HG03139 (cell line): ENCODE measurements around the gene NPM1.
"Not testable (repeated sequence)": the region's sequence is repeated elsewhere in the genome, so short reads cannot be mapped to it uniquely, and the experiment has no call there.

Source experiments
- ATAC-seq: cut with Tn5 transposase; IDR thresholded peaks from one replicate; pipeline ENCODE4 v1.9.1; 2021; ENCODE audit not compliant: unreplicated experiment

Gene NPM1, protein sequence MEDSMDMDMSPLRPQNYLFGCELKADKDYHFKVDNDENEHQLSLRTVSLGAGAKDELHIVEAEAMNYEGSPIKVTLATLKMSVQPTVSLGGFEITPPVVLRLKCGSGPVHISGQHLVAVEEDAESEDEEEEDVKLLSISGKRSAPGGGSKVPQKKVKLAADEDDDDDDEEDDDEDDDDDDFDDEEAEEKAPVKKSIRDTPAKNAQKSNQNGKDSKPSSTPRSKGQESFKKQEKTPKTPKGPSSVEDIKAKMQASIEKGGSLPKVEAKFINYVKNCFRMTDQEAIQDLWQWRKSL

DNA sequence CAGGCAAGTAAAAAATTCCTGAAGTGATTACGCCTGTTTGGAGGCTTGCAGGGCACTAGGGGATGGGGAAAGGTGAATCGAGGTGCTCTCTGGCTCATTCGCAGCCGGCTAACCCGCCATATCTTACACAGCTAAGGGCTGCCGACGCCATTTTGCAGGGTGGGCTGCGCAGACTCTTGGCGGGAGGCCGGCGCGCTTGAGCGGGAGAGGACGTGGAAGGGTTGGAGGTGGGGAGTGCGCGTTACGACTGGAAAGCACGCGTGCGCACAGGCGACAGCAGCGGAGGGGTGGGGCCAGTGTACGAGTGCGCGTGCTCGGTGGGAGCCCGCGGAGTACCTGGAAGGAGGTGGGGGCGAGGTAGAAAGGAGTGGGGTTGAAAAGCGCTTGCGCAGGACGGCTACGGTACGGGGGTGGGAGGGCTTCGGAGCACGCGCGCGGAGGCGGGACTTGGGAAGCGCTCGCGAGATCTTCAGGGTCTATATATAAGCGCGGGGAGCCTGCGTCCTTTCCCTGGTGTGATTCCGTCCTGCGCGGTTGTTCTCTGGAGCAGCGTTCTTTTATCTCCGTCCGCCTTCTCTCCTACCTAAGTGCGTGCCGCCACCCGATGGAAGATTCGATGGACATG, at the start of gene NPM1:
Gene NPM1 (plus strand): TSS at position 505 of the 625 bp plus-strand sequence. CDS start 100 bp downstream, at position 605.
- peak; percentile 78 for ATAC-seq

DNA sequence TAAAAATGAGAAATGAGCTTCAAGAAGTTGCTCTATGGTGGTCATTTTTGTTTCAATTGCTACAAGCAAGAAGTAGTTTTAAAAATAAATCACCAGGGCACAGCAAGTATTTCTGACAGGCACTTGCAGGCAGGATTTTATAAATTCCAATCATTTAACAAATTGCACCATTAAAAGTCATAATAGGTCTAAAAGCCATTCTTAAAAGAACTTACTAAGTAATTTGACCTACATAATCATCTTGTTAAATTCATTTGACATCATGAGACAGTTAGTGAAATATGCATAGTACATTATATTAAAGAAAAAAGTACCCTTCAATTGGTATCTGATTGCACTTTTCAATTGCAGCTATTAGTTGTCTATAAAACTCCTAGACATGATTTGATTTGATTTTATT, 47.6 kb upstream of the NPM1 start:
- no peak for ATAC-seq

DNA sequence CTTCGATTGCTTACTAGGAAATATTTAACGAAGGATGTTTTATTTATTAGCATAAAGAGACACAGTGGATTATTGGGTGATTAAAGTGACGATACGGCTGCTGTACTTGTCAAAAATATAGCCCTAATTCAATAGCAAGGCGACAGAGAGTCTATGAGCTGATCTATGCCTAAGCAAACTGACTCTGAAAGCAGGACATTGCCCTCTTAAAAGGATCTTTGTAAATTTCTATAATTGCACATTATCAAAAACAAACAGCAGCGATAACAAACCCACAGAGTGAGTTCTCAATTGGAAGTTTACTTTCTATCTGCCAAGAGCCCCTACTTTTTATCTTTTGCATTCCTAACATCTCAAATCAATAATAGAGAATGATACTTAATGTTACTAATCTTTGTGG, 47.2 kb upstream of the NPM1 start:
- no peak for ATAC-seq

DNA sequence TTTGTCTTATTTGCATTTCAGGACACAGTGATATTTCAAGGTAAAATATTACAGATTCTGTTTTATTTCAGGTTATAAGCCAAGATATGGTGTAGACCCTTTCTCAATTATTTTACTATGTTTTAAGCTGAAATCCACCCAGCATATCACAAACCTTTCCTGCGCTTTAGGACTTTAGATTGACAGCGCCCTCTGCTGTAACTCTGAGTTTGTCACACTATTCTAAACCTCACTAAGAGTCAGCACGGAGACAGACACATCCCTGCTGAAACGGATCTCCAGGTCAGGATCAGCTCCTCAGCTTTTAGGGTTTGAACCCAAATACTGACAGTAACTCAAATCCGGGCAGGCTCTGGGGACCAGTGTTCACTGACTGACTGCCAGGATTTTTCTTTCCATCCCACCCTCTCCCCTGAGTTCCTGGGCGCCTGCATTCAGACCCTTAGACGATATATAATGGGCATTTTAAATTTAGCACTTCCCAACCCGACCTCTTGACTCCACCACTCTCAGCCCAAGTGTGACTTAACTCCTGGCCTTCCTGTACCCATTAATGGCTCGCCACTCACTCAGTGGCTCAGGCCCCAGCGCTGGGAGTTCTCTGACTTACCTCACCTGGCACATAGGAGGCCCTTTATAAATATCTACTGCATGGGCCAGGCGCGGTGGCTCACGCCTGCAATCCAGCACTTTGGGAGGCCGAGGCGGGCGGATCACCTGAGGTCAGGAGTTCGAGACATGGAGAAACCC, 45.1 kb upstream of the NPM1 start:
- no peak for ATAC-seq

DNA sequence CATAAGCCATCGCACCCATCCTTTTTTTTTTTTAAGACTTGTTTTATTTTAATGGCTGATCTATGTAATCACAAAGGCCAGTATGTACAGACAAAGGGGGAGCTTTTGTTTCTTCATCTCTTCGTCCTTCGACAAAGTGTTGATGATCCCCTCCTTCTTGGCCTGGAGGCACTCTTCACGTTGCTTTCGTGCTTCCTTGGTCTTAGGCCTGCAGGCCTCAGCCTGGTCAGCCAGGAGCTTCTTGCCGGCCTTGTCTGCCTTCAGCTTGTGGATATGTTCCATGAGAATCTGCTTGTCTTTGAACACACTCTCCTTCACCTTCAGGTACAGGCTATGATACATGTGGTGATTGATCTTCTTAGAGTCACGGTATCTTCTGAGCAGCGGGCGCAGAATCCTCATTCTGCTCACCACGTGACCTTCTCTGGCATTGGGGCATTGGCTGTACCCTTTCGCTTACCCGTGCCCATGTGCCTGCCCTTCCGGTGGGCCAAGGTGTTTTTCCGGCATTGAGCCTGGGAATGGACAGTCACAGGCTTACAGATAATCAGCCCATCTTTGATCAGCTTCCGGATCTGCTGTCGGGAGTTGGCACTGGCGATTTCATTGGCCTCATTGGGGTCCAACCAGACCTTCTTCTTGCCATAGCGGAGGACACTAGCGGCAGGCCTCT, 42.6 kb upstream of the NPM1 start:
- ATAC-seq, result no peak

DNA sequence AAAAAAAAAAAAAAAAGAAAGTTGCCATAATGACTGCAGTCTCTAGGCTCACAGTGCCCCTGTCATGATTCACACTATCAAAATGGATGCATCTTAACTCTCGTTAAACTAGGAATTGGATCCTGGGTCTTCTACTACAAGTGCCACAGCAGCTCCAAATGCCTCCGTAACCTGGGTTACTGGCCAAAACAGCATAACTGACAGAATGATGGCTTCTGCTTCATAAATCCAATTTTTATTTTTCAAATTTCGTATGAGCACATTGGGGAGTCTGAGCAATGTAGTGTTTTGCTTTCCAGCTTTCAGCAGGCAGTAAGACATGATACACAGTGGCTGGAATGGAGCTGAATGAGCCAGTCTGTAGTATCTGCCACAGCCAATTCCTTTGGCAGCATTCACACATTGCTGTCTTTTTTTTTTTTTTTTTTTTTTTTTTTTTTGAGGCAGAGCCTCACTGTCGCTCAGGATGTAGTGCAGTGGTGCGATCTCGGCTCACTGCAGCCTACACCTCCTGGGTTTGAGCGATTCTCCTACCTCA, 36.0 kb upstream of the NPM1 start:
- no peak for ATAC-seq

DNA sequence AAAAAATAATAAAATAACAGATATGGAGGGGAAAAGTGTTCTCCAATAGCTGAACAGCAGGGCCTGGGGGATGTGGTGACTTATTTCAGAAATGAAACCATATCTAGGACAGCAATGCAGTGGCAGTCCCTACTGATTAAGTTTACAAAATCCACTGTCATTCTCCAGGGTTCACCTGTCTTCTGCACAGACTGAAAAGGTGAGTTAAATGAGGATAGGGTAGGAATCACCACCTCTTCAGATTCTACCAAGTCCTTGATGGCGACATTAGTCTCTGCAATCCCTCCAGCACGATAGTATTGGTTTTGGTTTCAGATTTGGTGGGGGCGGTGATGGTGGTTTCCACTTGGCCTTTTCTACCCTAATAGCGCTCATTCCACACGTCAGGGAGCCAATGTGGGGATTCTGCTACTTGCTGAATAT, 32.3 kb upstream of the NPM1 start:
- ATAC-seq, result peak; percentile 90

DNA sequence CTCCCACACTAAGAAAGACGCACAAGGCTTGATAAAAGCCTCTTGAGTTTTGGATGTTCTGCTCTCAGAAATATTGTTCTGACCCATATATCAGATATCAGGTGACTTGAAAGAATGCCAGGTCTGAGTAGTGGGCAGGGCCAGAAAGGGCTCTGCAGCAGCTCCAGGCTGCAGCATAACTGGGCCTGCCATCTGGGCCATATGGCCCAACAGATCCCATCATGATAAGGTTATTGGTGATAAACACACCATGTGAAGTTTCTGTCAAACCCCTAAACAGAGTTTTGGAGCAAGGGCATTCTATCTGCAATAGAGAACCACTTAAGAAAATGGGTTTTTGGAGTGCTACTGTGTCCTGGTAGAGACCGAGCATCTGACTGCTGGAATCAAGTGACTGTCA, 29.8 kb upstream of the NPM1 start:
- ATAC-seq, result no peak

DNA sequence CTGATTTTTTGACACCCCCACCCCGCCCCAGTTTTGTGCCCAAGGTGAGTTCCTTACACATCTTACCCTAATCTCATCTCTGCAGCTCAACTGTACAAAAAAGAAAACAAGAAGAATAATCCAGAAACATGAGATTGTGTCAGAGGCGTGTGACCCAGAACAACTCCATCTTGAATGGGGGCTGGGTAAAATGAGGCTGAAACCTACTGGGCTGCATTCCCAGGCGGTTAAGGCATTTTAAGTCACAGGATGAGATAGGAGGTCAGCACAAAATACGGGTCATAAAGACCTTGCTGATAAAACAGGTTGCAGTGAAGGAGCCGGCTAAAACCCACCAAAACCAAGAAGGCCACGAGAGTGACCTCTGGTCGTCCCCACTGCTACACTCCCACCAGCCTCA, 26.5 kb upstream of the NPM1 start:
- not testable (repeated sequence) for ATAC-seq

DNA sequence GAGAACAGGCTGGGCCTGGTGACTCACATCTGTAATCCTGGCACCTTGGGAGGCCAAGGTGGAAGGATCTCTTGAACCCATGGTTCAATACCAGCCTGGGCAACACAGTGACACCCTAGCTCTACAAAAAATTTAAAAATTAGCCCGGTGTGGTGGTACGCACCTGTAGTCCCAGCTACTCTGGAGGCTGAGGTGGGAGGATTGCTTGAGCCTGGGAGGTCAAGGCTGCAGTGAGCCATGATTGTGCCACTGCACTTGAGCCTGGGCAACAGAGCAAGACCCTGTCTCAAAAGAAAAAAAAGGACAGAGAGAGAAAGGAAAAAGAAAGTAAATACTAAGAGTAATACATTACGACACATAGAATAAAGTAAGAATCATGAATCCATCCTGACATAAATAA, 24.4 kb upstream of the NPM1 start:
- not testable (repeated sequence) for ATAC-seq

DNA sequence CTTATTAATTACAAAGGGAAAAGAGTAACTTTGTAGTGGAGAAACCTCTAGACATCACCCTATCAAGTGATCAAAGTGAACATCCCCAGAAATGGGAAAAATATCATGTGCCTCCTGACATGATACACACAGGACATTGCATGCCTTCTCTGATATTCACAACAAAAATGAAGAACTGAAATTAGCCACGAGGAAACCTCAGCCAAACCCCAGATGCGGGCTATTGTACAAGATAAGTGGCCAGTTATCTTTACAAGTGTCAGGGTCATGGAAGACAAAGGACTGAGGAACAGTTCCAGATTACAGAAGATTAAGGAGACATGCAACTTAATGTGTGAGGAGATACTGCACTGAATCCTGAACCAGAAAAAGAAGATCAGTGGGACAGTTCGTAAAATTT, 23.8 kb upstream of the NPM1 start:
- ATAC-seq, result no peak

DNA sequence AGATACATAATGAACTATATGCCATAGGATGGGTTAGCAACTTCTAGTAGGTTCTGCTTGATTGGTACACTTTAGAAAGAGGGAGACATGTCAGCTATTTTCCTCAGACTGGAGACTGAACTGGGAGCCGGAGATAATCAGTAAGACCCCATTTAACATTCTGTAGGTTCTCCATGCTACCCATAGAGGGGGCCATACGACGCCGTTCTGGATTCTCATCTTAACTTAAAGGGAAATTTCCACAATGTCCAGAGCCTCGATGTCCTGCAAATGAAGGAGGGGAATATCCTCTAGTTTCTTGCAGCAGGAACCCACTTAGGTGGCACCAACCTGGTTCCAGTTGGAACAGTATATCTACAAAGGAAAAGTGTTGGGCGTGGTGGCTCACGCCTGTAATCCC, 22.3 kb upstream of the NPM1 start:
- no peak for ATAC-seq

DNA sequence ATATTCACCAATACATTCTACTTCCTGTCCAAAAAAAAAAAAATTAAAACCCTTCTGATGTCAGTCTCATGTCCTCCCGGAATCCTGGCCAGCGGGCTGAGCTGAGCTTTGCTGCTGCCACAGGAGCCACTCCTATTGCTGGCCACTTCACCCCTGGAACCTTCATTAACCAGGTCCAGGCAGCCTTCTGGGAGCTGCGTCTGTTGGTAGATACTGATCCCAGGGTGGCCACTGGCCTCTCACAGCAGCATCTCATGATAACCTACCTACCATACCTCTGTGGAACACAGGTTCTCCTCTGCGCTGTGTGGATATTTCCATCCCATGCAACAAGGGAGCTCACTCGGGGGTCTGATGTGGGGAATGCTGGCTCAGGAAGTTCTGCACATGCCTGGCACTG, 21.0 kb upstream of the NPM1 start:
- no peak for ATAC-seq

DNA sequence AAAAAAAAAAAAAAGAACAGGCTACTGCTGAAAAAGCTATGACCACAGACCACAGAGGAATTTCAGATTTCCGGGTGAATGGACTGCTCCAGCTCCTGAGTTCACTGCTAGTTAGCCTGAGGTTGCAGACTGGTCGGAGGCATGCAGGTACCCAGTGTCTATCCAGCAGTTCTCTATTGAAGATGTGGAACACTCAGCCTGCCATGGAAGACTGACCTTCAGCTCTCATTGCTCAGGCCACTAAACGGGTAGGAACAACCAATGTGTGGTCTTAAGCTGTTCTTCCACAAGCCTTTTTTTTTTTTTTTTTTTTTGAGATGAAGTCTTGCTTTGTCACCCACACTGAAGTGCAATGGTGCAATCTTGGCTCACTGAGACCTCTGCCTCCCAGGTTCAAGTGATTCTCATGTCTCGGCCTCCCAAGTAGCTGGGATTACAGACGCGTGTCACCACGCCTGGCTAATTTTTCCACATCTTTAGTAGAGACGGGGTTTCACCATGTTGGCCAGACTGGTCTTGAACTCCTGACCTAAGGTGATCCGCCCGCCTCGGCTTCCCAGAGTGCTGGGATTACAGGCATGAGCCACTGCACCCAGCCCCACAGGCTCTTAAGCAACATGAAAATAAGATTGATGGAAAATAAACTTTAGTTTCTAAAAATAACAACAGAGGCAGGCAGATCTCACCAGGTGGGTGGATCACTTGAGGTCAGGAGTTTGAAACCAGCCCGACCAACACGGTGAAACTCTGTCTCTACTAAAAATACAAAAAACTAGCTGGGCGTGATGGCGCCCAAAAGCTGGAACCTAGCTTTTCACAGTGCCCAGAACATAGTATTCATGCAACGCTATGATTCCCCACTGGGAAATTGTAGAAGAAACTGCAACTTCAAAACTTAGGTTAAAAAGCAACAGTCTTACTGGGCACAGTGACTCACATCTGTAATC, 20.0 kb upstream of the NPM1 start:
- no peak for ATAC-seq

DNA sequence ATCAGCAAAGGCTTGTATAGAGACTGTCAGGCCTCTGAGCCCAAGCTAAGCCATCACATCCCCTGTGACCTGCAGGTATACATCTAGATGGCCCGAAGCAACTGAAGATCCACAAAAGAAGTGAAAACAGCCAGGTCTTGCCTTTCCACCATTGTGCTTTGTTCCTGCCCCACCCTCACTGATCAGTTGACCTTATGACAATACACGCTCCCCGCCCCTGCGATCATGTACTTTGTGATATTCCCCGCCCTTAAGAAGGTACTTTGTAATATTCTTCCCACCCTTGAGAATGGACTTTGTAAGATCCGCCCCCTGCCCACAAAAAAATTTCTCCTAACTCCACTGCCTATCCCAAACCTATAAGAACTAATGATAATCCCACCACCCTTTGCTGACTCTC, 18.6 kb upstream of the NPM1 start:
- ATAC-seq, result no peak

DNA sequence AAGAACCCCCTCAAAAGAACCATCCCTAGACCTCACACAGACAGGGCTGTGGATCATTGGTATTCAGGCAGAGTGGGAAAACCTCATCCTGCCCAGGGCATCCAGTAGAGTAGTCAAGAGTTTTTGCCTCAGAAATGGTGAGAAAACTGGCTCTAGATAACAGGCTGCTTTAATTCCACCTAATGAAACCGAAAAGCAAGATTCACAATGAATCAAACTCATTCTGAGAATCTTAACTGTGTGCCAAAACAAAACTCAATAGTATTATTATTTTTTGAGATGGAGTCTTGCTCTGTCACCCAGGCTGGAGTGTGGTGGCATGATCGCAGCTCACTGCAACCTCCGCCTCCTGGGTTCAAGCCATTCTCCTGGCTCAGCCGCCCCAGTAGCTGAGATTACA, 17.8 kb upstream of the NPM1 start:
- ATAC-seq, result no peak

DNA sequence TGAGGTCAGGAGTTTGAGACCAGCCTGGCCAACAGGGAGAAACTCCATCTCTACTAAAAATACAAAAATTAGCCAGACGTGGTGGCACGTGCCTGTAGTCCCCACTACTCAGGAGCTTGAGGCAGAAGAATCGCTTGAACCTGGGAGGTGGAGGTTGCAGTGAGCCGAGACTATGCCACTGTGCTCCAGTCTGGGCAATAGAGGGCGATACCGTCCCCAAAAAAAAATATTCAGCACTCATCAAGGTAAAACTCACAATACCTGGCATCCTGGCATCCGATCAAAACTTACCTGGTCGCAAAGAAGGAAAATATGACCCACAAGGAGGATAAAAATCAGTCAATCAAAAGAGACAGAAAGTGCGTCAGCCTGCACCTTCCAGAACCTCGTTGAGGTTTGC, 16.8 kb upstream of the NPM1 start:
- ATAC-seq, result not testable (repeated sequence)

DNA sequence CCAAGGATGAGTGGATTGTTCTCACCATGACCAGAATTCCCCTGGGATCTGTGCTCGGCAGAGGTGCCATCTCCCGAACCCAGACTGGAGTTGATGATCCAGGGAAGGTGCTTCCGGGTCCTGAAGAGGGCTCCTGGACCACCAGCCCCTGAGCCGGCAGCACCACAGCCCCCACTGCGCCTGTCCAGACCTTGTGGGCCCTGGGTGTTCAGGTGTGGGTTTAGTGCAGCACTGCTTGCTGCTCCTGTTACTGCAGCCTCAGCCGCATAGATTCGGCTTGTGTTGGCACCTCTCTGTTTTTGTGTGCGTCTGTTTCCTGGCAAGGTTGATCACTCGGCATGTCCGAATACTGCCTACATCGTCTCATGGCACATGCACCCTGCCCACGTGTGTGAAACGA, 16.3 kb upstream of the NPM1 start:
- no peak for ATAC-seq

DNA sequence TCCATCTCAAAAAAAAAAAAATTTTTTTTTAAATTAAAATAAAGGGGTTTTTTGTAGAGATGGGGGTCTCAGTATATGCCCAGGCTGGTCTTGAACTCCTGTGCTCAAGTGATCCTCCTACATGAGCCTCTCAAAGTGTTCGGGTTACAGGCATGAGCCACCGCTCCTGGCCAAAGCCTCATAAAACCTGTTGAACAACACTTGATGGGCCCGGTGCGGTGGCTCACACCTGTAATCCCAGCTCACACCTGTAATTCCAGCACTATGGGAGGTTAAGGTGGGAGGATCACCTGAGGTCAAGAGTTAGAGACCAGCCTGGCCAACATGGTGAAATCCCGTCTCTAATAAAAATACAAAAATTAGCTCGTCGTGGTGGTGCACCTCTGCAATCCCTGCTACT, 7.7 kb upstream of the NPM1 start:
- ATAC-seq, result no peak

DNA sequence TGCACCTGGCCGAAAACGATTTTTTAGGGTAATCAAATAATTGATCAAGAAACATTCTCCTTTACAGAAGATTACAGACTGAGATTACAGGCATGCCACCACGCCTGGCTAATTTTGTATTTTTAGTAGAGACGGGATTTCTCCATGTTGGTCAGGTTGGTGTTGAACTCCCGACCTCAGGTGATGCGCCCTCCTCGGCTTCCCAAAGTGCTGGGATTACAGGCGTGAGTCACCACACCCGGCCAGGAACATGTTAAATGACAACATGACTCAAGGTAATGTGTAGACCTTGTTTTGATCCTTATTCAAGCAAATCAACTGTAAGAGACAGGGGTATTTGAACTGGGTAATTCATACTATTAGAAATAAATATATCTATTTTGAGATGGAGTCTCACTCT, 3.2 kb upstream of the NPM1 start:
- ATAC-seq, result not testable (repeated sequence)
